ENCODE results near the gene TRPV4.

DNA sequence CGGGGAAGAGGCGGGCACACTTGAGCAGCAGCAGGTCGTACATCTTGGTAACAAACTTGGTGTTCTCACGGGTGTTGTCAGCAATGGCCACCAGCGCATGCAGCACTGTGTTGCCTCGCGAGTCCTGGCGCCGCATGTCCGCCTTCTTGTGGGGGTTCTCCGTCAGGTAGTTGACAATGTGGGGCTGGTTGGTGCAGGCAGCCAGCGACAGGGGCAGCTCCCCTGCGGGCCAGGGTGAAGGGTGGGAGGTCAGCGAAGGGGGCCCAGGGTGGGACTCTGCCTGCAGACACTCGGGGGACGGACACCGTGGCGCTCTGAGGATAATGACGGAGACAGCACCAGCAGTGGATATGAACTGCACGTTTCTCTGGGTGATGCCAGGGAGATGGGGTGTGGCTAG lies 34.5 kb downstream of the TRPV4 start:
- TF ChIP-seq, protein P1, sequence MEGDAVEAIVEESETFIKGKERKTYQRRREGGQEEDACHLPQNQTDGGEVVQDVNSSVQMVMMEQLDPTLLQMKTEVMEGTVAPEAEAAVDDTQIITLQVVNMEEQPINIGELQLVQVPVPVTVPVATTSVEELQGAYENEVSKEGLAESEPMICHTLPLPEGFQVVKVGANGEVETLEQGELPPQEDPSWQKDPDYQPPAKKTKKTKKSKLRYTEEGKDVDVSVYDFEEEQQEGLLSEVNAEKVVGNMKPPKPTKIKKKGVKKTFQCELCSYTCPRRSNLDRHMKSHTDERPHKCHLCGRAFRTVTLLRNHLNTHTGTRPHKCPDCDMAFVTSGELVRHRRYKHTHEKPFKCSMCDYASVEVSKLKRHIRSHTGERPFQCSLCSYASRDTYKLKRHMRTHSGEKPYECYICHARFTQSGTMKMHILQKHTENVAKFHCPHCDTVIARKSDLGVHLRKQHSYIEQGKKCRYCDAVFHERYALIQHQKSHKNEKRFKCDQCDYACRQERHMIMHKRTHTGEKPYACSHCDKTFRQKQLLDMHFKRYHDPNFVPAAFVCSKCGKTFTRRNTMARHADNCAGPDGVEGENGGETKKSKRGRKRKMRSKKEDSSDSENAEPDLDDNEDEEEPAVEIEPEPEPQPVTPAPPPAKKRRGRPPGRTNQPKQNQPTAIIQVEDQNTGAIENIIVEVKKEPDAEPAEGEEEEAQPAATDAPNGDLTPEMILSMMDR (IDR thresholded peaks at IDR 0.05), result no peak
- no peak for TF ChIP-seq POLR2A (IDR thresholded peaks at IDR 0.05)

Measured in vagina (tissue), 2 donors.